ENCODE measurements around the gene B4GALT5.
"Not testable (repeated sequence)": the region's sequence is repeated elsewhere in the genome, so short reads cannot be mapped to it uniquely, and the experiment has no call there.

Gene B4GALT5

GRCh38 chr20:49676581-49677291 is 36.9 kb downstream of the B4GALT5 start:
- peak; percentile 36 for DNase-seq

- DNase-seq, result no peak
Measured at GRCh38 chr20:49675368-49676151, 38.1 kb downstream of the B4GALT5 start.

GRCh38 chr20:49674383-49675352 is 39.0 kb downstream of the B4GALT5 start:
- DNase-seq, result no peak

- DNase-seq, result no peak
Measured at GRCh38 chr20:49672096-49672664, 41.5 kb downstream of the B4GALT5 start.

GRCh38 chr20:49671433-49671832 is 42.2 kb downstream of the B4GALT5 start:
- no peak for DNase-seq

- no peak for DNase-seq
Measured at GRCh38 chr20:49669601-49670189, 44.0 kb downstream of the B4GALT5 start.

GRCh38 chr20:49668878-49669195 is 44.8 kb downstream of the B4GALT5 start:
- not testable (repeated sequence) for DNase-seq

GRCh38 chr20:49668181-49668877 is 45.3 kb downstream of the B4GALT5 start:
- peak; percentile 84 for DNase-seq

GRCh38 chr20:49666911-49667310 is 46.8 kb downstream of the B4GALT5 start:
- no peak for DNase-seq

GRCh38 chr20:49665796-49666195 is 47.9 kb downstream of the B4GALT5 start:
- no peak for DNase-seq

- no peak for DNase-seq
Measured at GRCh38 chr20:49664612-49665313, 48.9 kb downstream of the B4GALT5 start.

- DNase-seq, result no peak
Measured at GRCh38 chr20:49663112-49663511, 50.6 kb downstream of the B4GALT5 start.

GRCh38 chr20:49661560-49662329 is 51.9 kb downstream of the B4GALT5 start:
- no peak for DNase-seq

GRCh38 chr20:49660912-49661311 is 52.8 kb downstream of the B4GALT5 start:
- DNase-seq, result no peak

GRCh38 chr20:49659056-49659455 is 54.6 kb downstream of the B4GALT5 start:
- no peak for DNase-seq

- no peak for DNase-seq
Measured at GRCh38 chr20:49658508-49658907, 55.2 kb downstream of the B4GALT5 start.

- DNase-seq, result no peak
Measured at GRCh38 chr20:49657118-49657901, 56.4 kb downstream of the B4GALT5 start.

- no peak for DNase-seq
Measured at GRCh38 chr20:49656304-49656703, 57.4 kb downstream of the B4GALT5 start.

GRCh38 chr20:49653925-49654434 is 59.7 kb downstream of the B4GALT5 start:
- no peak for DNase-seq

Measured in stimulated activated naive CD4-positive, alpha-beta T cell treated with Interleukin-2 at 50 U/mL for 16 hours (primary cell).